ENCODE results near the gene RANBP10. TPM values are rescaled to one million over a fixed set of nuclear protein-coding genes. Genes with fewer than 3 reads are reported as not detected.

The RANBP10 gene
- total RNA-seq, 1 experiment from 2014 or later: 25.5 TPM

DNA sequence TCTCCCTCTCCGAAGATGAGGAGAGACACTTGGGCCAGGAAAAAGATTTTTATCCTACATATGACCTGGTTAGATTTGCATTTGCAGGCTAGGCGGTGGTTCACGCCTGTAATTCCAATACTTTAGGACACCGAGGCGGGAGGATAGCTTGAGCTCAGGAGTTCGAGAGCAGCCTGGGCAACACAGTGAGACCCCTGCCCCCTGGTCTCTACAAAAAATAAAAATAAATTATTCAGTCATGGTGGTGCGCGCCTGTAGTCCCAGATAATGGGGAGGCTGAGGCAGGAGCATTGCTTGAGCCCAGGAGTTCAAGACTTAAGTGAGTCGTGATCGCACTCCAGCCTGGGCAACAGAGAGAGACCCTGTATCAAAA, 27.9 kb upstream of the RANBP10 start:
- H3K4me3 Mint-ChIP-seq (ENCODE audit: low read depth, unreplicated experiment): peak overlapping the region; percentile 98
- intact Hi-C loops (cut with micrococcal nuclease; ENCODE audit: unreplicated experiment): no loop called here
- CTCF ChIA-PET: interaction anchor here (0.8 to 1.8 kb wide), 5 partner anchors 10 to 27 kb away, joined by 3 to 6 read pairs (median 5); partner anchors contain the start of genes NUTF2, RANBP10 and TSNAXIP1

GRCh38 chr16:67833415-67834241, 27.3 kb upstream of the RANBP10 start:
- CTCF ChIA-PET: interaction anchor here (0.8 to 1.8 kb wide), 7 partner anchors 11 to 312 kb away, joined by 3 to 6 read pairs (median 4); partner anchors contain the start of genes NUTF2, RANBP10 and TSNAXIP1
- intact Hi-C loops (cut with micrococcal nuclease; ENCODE audit: unreplicated experiment): no loop called here
- no TSS peak for BruUV-seq (replicated peaks)

More for the DNA sequence above, 27.9 kb upstream of the RANBP10 start:
- Mint-ChIP-seq H3K9me3 (ENCODE audit: low read depth, unreplicated experiment) (no peaks in the 10 kb centered on the region), H3K4me1 (ENCODE audit: low read depth, unreplicated experiment) (peaks cover 11% of the 10 kb centered on the region), H3K36me3 (ENCODE audit: insufficient read depth, unreplicated experiment) (peaks cover 33% of the 10 kb centered on the region), H3K27ac (ENCODE audit: unreplicated experiment) (no peak overlapping the region), H3K27me3 (ENCODE audit: unreplicated experiment) (no peaks in the 10 kb centered on the region)
- DNase-seq: no peak
- TF ChIP-seq CTCF (IDR thresholded peaks at IDR 0.05; ENCODE audit: unreplicated experiment): no peak
- no TSS peak for BruUV-seq (replicated peaks)

GRCh38 chr16:67833030-67833414, 26.7 kb upstream of the RANBP10 start:
- Mint-ChIP-seq H3K27me3 (ENCODE audit: unreplicated experiment) (no peaks in the 10 kb centered on the region), H3K4me3 (ENCODE audit: low read depth, unreplicated experiment) (peak overlapping the region; percentile 98), H3K9me3 (ENCODE audit: low read depth, unreplicated experiment) (no peaks in the 10 kb centered on the region), H3K36me3 (ENCODE audit: insufficient read depth, unreplicated experiment) (peaks cover 33% of the 10 kb centered on the region), H3K4me1 (ENCODE audit: low read depth, unreplicated experiment) (peaks cover 9% of the 10 kb centered on the region), H3K27ac (ENCODE audit: unreplicated experiment) (no peak overlapping the region)
- CTCF ChIA-PET: interaction anchor here (1.0 to 1.8 kb wide), 4 partner anchors 16 to 312 kb away, joined by 3 to 5 read pairs (median 4); partner anchors contain the start of genes RANBP10 and TSNAXIP1
- intact Hi-C loops (cut with micrococcal nuclease; ENCODE audit: unreplicated experiment): no loop called here
- DNase-seq: no peak
- TF ChIP-seq CTCF (IDR thresholded peaks at IDR 0.05; ENCODE audit: unreplicated experiment): no peak
- BruUV-seq (replicated peaks): no TSS peak

More at GRCh38 chr16:67833415-67834241, 27.3 kb upstream of the RANBP10 start:
- Mint-ChIP-seq H3K4me3 (ENCODE audit: low read depth, unreplicated experiment) (peak overlapping the region; percentile 98), H3K4me1 (ENCODE audit: low read depth, unreplicated experiment) (peaks cover 11% of the 10 kb centered on the region), H3K27me3 (ENCODE audit: unreplicated experiment) (no peaks in the 10 kb centered on the region), H3K36me3 (ENCODE audit: insufficient read depth, unreplicated experiment) (peaks cover 33% of the 10 kb centered on the region), H3K9me3 (ENCODE audit: low read depth, unreplicated experiment) (no peaks in the 10 kb centered on the region), H3K27ac (ENCODE audit: unreplicated experiment) (peak overlapping the region; percentile 70)
- no peak for TF ChIP-seq CTCF (IDR thresholded peaks at IDR 0.05; ENCODE audit: unreplicated experiment)
- peak; percentile 94 for DNase-seq

GRCh38 chr16:67828651-67829050, 22.3 kb upstream of the RANBP10 start:
- no peaks in the 10 kb centered on the region for H3K4me1 Mint-ChIP-seq (ENCODE audit: low read depth, unreplicated experiment)
- CTCF ChIA-PET: no interaction called here
- TF ChIP-seq CTCF (IDR thresholded peaks at IDR 0.05; ENCODE audit: unreplicated experiment): no peak
- no peak for DNase-seq
- BruUV-seq (replicated peaks): no TSS peak
- peaks cover 20% of the 10 kb centered on the region for H3K27me3 Mint-ChIP-seq (ENCODE audit: unreplicated experiment)
- H3K4me3 Mint-ChIP-seq (ENCODE audit: low read depth, unreplicated experiment): no peak overlapping the region
- H3K36me3 Mint-ChIP-seq (ENCODE audit: insufficient read depth, unreplicated experiment): peaks cover 29% of the 10 kb centered on the region
- no peaks in the 10 kb centered on the region for H3K9me3 Mint-ChIP-seq (ENCODE audit: low read depth, unreplicated experiment)
- no peak overlapping the region for H3K27ac Mint-ChIP-seq (ENCODE audit: unreplicated experiment)
- intact Hi-C loops (cut with micrococcal nuclease; ENCODE audit: unreplicated experiment): no loop called here

Measured in Calu3 (cell line).